Subcutaneous adipose tissue (tissue), 4 donors: ENCODE data around the gene HOXA11. TPM values are rescaled to one million over a fixed set of nuclear protein-coding genes. Genes with fewer than 3 reads are reported as not detected.

Experiments used
- CTCF ChIP-seq: fragments of 450-650 bp; IDR thresholded peaks from one replicate; pipeline ENCODE4 v1.5.1; 2016; ENCODE audit warnings: low read depth, mild to moderate bottlenecking, control low read depth, antibody characterized with exemption, moderate library complexity
- total RNA-seq, 4 donors: library from RNA; depleted of rRNA; stranded (reverse); fragments of >200 nt; gene quantifications; one replicate each; pipeline ENCODE4 v1.1.0, GENCODE V29; 2016

The HOXA11 gene
- total RNA-seq, 4 donors from 2014 or later: 1.8 to 4.1 (median 1.9) TPM

- no peak for TF ChIP-seq CTCF
These were observed 35.0 kb downstream of the HOXA11 start for GRCh38 chr7:27149842-27150567.

DNA sequence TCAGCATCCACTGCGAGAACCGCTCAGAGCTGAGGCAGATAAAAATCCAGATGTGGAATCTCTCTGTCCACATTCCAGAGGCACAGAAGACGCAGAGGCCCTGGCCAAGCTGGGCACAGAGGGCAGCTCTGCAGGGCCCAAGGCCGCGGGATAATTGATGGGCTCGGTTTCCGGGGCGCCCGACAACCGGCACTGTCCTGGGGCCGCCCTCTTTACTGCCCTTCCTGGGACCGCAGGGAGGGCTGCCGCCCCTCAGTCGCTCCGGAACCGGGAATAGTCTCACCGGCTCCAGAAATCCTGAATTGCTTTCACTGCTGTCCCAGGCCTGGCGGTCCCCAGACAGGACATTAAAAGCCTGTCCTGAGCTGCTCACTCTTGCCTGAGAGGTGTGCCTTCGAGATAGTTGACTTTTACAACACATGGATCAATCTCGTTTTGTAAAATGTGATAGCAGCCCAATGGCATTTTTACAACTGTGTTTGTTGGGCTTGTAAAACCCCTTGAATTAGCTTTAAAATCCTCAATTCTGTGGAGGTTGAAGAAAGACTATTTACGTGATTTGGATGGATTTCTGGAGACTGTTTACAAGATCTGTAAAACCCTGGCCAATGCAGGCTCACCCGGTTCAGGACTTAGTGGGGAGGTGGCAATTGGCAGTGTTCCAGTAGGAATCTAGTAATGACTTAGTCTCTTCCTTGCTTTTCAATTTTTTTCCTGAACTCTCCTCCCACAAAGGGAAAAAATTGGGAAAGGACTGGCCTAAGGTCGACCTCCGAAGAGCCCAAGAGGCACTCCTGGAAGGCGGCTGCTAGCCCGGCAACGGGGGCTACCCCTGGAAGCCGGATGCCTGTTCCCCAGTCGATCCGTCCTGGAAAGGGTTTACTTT lies 36.0 kb downstream of the HOXA11 start:
- TF ChIP-seq CTCF: no peak

- no peak for TF ChIP-seq CTCF
These were observed 36.8 kb downstream of the HOXA11 start for GRCh38 chr7:27148031-27148755.

GRCh38 chr7:27147199-27148030 lies 37.6 kb downstream of the HOXA11 start, which contains the start of gene HOXA6:
Gene HOXA6, minus strand, starts transcription at chr7:27147774. Its CDS starts 25 bp downstream, at chr7:27147749.
- no peak for TF ChIP-seq CTCF

DNA sequence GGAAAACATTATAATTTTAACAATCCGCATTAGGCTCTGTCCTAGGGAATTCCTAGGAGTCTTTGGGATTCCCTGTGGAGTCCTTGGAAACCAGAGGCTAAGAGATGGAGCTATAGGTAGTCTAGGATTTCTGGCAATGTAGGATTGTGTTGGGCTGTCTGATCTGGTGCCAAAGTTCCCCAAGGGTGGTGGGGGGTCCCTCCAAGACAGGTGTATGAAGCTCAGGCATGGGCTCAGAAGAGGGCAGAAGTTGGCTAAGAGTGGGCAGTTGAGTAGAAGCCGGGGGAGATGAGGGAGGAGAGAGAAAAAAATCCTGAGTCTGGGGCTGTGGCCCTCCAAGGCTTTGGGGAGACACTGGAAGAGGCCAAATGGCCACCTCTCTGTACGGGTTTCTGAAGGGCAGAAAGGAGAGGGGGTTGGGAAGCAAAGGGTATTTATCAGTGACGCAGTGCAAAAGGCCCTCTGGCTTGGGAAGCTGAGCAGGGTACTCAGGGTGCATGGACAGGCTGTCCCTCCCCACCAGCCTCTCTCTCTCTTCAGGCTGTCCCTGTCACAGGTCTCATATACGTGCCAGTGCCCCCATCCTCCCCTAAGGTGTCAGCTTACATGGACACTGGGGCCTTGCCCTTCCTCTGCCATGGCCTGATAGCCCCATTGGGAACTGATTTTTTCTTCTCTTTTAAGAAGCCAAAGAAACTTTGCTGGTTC lies 38.4 kb downstream of the HOXA11 start:
- no peak for TF ChIP-seq CTCF

DNA sequence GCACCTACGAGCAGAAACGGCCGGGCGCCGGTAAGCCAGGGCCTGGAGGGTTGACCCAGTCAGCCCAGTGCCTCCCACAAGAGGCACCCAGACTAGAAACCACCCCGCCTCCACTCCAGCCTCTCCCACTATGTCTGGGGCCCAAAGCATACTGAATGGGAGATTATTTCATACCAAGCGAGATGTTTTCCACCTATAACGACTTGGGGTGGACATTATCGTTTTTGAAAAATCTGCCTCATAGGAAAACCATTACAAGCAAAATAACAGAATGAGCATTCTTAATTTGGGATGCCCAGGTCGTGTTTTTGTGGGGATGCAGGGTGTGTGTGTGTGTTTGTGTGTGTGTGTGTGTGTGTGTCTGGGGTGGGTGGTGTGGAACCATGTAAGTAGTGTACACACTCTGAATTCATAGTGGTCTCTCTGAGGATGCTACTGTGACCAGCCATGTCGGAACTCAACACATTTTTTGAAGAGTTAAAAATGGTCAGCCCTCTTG lies 39.1 kb downstream of the HOXA11 start:
- TF ChIP-seq CTCF: no peak
